Ovary (tissue), 3 donors: ENCODE data around the gene ADGRE3.

Experiments used
- EP300 ChIP-seq: sonication (generic); formaldehyde crosslinking; IDR thresholded peaks from one replicate; pipeline ENCODE4 v1.6.1; 2017; ENCODE audit warnings: antibody characterized with exemption
- POLR2A ChIP-seq: fragments of 450-650 bp; IDR thresholded peaks from one replicate; pipeline ENCODE4 v1.6.1; 2017; ENCODE audit warnings: antibody characterized with exemption, mild to moderate bottlenecking, moderate library complexity
- TF ChIP-seq, protein P1 (sequence below), 3 donors: fragments of 450-650 bp in 2 of 3; fragments of 200-600 bp in 1 of 3; IDR thresholded peaks; one replicate each; pipeline versions ENCODE4 v1.5.1 to v1.8.0; 2016 to 2022; ENCODE audit warnings: antibody characterized with exemption in 3 of 3, mild to moderate bottlenecking in 1 of 3
- donor health status: DM: no; HTN: no; CAD: no.

DNA sequence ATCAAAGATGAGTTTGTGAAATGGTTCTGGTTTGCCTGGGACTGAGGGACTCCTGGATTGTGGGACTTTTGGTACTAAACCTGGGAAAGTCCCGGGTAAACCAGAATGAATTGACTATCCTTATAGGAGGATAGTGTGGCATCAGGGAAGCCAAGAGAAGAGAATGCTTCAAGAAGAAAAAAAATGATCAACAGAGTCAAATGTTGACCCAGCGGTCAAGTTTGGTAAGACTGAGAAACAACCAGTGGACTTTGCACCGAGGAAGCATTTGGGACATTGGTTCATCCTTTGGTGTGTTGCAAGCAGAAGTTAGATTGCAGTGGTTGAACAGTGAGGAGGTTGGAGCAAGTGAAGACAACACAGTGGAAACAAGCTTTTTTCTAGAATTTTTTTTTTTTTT is 58.2 kb downstream of the ADGRE3 start:
- TF ChIP-seq, protein P1, sequence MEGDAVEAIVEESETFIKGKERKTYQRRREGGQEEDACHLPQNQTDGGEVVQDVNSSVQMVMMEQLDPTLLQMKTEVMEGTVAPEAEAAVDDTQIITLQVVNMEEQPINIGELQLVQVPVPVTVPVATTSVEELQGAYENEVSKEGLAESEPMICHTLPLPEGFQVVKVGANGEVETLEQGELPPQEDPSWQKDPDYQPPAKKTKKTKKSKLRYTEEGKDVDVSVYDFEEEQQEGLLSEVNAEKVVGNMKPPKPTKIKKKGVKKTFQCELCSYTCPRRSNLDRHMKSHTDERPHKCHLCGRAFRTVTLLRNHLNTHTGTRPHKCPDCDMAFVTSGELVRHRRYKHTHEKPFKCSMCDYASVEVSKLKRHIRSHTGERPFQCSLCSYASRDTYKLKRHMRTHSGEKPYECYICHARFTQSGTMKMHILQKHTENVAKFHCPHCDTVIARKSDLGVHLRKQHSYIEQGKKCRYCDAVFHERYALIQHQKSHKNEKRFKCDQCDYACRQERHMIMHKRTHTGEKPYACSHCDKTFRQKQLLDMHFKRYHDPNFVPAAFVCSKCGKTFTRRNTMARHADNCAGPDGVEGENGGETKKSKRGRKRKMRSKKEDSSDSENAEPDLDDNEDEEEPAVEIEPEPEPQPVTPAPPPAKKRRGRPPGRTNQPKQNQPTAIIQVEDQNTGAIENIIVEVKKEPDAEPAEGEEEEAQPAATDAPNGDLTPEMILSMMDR (IDR thresholded peaks at IDR 0.05) = no peak
- TF ChIP-seq POLR2A = no peak
- TF ChIP-seq EP300 = no peak
